ENCODE data around the gene TDRD12.
"Not testable (repeated sequence)": the region's sequence is repeated elsewhere in the genome, so short reads cannot be mapped to it uniquely, and the experiment has no call there.

TDRD12 gene

GRCh38 chr19:32812036-32812435 lies 92.5 kb downstream of the TDRD12 start:
- no peak for DNase-seq

DNA sequence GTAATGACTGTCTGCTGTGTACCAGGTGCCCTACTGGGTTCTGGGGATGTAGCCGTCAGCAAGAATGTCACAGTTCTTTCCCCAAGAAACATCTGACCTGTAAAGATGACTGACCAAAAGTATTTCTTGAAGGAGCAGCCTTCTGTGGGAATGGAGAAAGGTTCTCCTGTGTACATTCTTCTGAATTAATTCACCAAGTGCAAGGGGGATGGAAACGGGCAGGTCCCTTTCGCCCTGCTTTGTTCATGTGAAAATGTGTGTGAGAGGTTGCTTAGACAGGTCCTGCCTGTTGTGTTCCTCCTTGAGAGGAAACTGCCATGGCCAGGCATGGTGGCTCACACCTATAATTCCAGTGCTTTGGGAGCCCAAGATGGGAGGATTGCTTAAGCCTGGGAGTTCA lies 93.0 kb downstream of the TDRD12 start:
- no peak for DNase-seq

GRCh38 chr19:32813862-32814425 lies 94.4 kb downstream of the TDRD12 start:
- no peak for DNase-seq

GRCh38 chr19:32814624-32815023 lies 95.1 kb downstream of the TDRD12 start:
- no peak for DNase-seq

DNA sequence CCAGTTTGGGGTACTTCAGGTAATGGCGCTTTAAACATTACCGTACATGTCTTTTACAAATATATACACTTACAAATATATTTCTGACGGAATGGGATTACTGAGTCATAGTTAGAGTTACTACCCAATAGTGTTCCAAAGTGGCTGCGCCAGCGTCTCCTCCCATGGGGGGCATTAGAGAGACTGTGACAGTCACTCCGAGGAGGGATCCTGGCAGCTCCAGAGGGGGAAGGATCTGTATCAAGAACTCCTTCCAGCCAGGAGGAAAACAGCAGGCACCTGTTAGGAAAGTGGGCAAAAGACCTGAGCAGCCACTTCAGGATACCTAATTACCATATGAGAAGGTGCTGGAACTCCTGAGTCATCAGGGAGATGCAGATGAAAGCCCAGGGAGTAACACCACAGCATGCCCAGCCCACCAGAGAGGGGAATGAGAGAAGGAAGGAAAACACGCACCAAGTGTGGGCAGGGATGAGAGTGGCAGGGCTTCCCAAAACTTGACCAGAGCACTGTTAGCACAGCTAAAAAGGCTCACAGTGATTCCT lies 97.1 kb downstream of the TDRD12 start:
- DNase-seq, result no peak

GRCh38 chr19:32817569-32818476 lies 98.3 kb downstream of the TDRD12 start:
- no peak for DNase-seq

DNA sequence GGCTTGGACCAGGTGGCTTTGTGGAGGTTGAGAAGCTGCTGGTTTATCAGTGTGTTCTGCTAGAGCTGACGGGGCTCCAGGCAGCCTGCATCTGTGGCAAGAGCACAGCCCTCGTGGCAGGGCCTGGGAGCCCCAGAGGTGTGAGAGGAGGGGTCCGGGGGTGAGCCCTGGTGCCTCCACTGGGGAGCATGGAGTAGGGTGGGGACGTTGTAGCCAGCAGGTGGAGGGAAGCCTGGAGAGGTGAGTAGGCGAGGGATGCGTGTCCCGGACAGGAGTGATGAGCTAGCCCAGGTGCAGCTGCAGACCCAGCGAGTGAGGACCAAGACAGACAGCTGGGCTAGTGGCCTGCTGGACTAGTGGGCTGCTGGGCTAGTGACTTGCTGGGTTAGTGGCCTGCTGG lies 99.0 kb downstream of the TDRD12 start:
- no peak for DNase-seq

DNA sequence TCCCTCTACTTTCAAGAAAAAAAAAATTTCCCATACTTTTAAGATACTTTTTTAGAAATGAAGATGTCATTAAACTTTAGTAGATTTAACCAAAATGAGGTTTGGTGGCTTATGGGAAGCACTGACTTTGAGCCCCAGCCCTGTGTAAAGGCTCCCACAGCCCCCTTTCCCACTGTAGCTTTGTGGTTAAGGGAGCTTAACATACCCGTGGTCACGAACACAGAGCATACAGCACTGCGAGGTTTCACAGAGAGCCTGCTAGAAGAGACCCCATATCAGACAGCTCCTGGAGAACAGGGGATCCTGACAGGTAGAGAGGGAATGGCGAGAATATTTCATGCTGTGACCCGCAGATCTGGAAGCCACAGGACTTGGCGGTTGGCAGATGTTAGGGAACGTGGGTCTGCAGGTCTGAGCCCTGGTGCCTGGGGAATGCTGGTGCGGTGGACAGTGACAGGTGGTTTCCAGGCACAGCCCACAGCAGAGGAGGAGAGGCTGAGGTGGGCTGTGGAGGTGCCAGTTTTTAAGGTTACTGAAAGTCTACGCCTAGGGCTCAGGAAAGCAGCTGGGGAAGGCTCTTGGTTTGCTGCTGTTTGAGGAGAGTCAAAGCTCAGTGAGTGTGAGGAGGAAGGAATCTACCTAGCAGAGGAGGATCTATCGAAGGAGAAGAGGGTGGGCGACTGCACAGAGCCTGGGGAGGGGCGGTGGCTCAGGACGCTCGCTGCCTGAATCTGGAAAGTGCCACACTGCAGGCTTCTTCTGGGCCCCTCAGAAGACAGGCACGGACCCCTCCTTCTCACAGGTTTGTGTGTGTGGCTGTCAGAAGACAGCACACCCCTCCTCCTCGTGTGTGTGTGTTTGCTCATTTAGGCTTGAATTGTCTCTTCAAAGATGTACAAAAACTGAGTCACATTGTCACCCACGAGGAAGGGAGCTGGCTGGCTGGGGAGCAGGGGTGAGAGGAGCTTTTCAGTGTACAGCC lies 100.1 kb downstream of the TDRD12 start:
- no peak for DNase-seq

- no peak for DNase-seq
Measured at GRCh38 chr19:32822916-32823746, 103.6 kb downstream of the TDRD12 start.

- no peak for DNase-seq
Measured at GRCh38 chr19:32823747-32824102, 104.2 kb downstream of the TDRD12 start.

DNA sequence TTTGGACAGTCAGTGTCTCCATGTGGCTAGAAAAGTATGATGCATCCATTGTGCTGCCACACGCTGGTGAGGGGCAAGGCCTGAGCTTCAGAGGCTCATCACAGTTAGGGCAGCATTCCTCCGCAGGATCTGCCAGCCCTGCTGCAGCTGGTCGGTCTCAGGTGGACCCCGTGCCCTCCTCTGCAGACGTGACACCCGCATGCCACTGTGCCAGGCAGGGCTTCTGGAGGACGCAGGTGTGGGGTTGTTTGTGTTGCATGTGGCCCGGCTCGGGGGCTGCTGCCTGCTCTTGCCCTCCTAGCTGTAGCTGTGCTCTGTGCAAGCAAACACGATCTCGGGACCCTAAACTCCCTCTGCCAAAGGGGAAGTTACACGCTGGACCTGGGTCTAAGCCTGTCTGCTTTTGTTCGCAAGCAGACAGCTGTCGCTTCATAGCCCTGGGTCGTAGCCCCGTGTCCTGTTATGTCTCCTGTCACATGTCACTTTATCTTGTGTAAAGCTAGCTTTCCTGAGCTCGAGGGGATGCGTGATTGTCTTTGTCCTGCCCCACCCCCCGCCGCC lies 104.7 kb downstream of the TDRD12 start:
- DNase-seq, result no peak

DNA sequence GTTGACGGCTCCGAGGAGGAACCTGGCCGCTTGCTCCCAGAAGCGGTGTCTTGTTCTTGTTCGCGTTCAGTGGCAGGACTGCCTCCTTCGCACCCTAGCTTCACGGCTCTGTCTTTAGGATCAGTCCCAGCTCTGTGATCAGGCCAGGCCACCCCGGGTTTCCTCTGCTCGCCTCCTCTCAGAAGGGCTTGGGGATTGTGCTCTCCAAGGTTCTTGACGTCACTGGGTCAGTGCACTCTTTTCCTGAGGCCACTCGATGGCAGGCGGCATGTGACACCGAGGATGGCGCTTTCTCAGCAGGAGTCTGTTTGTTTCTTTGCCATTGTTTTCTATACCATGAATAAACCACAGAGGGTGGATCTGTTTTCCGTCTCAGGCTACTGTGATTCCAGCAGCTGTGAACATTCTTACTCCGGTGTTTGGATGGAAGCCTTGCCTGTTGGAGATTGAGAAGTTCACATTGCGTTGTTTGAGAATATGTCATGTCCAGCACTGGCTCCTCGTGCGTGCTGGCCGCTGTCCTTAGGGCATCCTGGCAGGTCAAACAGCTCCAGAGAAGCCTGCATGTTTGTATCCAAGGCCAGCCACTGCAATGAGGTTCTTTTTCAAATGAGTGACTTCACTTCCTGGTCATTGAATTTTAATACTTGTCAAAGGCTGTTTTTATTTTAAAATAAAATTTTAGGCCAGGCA lies 105.5 kb downstream of the TDRD12 start:
- no peak for DNase-seq

GRCh38 chr19:32828139-32828538 lies 108.6 kb downstream of the TDRD12 start:
- DNase-seq, result no peak

DNA sequence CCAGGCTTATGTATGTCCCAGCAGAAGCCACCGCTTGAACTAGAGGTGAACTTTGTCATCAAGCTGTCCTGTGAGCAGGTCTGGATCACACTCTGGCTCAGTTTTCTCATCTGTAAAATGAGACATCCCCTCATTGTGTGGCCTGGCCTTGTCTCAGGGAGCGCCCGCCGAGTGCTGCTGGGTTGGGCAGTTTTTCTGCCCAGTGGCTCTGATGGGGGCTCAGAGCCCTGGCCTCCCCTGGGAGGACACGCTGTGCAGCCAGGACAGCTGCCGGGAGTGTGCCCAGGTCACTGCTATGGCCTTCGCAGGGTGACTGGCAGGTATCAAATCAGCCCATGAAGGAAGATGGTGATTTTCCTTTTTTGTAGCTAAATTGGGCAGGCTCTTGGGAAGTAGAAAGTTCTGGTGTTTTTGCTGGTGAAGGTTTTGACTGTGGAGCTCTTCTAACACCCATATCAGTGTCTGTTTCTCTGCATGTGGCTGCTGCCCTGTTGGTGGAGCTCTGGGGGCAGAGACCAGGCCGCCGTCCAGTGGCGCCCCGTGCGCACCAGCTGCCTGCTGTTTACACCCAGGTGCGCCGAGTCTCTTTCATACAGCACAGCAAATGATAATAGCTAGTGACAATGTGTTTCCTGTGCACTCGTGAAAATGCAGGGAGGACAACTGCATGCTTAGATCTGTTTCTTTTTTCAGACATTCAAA lies 109.2 kb downstream of the TDRD12 start:
- DNase-seq, result no peak

- no peak for DNase-seq
Measured at GRCh38 chr19:32829345-32829896, 109.9 kb downstream of the TDRD12 start.

DNA sequence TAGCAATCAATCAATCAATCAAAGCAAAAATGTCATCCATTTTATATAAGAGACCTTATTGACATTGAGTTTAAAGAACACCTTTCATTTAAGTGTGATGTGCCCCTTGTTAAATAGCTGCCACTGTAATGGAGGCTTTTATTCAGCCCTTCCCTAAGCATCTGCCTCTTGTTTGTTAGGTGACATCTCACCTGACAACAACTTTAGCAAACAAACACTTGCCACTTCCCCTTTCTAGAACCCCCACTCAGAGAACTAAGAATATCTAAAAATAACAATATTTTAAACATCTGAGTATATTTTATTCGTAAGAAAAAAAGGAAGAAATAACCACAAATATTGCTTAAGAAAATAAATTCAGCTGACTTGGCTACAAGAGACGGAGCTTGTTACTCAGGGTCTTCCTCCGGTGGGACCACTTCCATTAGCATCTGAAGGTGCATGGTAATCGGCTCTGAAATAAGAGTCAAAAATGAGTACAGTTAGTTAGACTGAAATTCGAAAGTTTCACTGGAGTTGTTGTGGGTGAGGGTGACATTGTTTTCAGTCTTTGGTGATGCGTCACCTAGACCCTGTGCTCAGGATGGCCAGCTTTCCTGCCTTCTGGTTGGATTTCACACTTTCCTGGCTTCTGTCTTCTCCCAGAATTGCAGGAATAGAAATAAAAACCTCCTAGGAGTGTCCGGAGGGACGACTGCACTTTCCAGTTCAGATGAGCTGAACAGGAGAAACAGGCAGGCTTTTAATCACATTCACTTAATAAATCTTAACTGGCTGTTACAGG lies 110.9 kb downstream of the TDRD12 start:
- peak; percentile 90 for DNase-seq

DNA sequence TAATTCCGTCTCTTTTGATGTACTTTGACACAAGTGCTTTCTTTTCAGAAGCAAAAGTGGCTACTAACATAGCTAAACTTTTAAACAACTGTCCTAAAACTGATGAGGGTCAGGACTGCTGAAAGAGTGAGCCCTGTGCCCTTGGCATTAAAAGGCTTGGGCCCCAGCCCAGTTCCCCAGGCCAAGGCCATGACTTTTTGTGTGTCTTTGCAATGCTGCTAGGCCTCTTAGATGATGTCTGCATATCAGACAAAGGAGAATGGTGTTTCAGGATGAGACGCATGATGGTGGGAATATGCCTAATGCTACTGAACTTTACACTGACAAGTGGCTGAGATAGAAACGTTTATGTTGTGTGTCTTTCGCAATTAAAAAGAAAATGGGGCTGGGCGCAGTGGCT lies 112.0 kb downstream of the TDRD12 start:
- DNase-seq, result no peak

- DNase-seq, result not testable (repeated sequence)
Measured at GRCh38 chr19:32832094-32832493, 112.5 kb downstream of the TDRD12 start.

DNA sequence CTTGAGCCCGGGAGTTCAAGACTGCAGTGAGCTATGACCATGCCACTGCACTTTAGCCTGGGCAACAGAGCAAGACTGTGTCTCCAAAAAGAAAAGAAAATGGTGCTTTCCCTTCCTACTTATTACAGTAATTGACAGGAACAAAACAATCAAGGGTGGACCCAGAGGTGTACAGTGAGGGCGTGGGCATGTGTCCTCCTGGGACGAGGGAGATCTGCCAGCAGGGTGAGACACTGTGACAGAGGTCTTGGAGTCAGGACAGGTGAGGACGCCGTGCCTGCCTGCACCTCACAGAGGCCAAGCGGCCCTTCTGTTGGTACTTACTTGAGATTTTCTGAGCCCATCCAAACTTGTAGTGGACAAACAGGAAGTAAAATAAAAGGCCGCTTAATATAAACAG lies 113.3 kb downstream of the TDRD12 start:
- DNase-seq, result not testable (repeated sequence)
